OCI-LY3 (cell line): Measurements from ENCODE around the gene ACSM6.

Experiments used
- CTCF ChIP-seq: fragments of 200-600, 300-600 bp; sonication (generic); IDR thresholded peaks from 2 replicates; pipeline ENCODE4 v1.5.1; 2014; ENCODE audit warnings: antibody characterized with exemption, low read length, low read depth
- EZH2phosphoT487 ChIP-seq: fragments of 200-600 bp; shearing (Covaris generic); IDR thresholded peaks from 2 replicates; pipeline ENCODE4 v1.6.1; 2018; ENCODE audit warnings: antibody characterized with exemption, mixed run types, low read depth

GRCh38 chr10:95253686-95254085 is 59.6 kb downstream of the ACSM6 start:
- TF ChIP-seq CTCF (no peak), EZH2phosphoT487 (no peak)
